CD1c-positive myeloid dendritic cell (primary cell): ENCODE data around the gene EVX1.
A peak's percentile ranks its signal among the peaks of the same experiment; 100 is the strongest.

ENCODE experiments used
- DNase-seq: peaks from one replicate; pipeline ENCODE4 v3.0.0-alpha.2; 2016; ENCODE audit errors: extremely low spot score

The EVX1 gene

GRCh38 chr7:27235387-27236311 is 7.0 kb upstream of the EVX1 start:
- DNase-seq: peak; percentile 39

GRCh38 chr7:27237735-27238334 is 4.8 kb upstream of the EVX1 start:
- DNase-seq: no peak

- no peak for DNase-seq
These were observed 3.6 kb upstream of the EVX1 start for GRCh38 chr7:27238979-27239386.

DNA sequence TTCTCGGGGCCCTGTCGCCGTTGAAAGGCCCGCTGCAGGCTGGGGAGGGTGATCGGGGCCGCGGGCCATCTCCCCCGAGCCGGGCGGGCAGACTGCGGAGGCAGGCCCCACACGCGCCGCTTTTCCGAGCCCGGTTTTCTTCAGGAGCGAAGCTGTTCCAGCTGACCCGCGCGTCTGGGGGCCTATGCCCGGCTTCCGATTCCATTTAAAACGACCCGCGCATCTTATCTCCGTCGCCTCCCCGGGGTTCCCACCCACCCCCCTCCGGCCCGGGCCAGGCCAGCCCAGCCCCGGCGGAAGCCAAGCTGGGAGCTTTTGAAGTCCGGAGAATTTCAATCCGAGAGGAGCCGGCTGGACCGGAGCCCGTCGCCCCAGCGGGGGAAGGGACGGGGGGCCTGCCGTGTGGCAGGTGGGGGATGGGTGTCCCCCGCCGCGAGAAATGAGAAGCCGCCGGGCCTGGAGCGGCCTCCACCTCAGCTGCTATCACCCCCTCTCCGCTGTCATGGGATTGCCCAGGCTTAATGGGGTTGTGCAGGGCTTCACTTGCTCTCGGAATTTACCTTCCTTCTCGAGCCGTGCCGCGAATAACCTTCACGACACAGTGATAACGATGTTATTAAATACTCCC is 3.1 kb upstream of the EVX1 start:
- no peak for DNase-seq

DNA sequence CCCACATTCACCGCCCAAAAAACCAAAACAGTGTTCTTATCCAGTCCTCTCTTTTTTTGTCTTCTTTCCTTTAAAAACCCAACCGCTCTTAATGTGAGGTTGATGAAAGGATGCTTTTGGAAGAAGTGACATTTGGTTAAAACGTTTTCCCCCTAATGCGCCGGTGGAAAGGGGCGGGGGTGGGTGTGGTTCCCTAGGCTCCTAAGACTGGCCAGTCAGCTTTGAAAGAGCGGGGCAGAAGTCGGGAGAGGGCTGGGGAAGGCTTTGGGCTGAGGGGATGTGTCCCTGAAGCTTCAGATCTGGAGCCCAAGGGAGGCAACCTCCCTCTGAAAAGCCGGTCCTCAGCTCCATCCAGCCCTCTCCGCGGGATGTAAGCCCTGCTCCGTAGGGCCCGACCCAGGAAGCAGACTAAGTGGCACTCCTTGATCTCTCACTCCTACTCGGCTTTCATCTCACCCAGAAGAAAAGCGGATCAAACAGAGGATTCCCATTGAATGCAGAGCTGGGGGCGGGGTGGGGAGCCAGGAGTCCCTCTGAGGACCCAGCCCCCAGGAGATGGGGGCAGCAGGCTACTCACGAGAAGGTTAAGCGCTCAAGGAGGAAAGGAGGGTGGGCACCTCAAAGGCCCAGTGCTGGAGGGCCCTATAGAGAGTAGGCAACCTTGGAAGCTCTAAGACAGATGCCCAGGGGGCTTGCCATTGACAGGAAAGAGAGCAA is 2.4 kb upstream of the EVX1 start:
- DNase-seq: no peak

DNA sequence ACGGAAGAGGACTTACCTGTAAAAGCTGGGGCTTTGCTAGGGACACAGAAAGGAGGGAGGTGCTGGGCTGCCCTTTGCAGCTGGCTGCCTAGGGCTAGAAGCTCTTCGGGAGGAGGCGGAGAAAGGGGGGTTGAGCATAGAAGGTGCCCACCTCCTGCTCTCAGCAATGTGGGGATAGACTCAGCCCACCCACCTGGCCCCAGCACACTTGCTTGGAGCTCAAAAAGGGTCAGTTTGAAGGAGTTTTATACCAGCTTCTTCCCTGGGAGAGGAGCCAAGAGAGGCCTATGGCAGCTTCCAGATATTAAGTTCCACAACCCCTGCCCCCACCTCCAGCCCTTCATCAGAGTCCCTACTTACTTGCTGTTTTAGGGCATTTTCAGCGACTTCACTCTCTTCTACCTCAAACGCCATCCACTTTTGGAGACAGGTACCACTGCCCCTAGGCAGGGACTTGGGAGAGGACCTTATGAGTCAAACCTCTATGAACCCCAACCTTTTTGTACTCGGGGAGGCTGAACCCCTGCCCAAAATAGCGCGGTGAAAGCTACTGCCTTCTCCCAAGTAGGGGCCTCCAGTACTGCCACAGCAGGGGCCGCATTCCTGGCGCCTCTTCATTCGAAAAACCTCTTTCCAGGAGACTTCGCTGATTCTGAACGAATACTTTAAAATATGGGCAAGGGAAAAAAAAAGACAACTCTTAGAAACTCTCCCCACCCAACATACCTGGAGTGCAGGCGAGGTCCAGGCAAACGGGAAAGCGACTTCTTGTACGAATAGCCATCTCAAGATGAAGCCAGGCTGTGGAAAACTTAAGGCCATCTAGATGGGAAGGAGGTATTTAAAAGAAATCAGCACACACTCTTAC is 1.2 kb upstream of the EVX1 start:
- no peak for DNase-seq

DNA sequence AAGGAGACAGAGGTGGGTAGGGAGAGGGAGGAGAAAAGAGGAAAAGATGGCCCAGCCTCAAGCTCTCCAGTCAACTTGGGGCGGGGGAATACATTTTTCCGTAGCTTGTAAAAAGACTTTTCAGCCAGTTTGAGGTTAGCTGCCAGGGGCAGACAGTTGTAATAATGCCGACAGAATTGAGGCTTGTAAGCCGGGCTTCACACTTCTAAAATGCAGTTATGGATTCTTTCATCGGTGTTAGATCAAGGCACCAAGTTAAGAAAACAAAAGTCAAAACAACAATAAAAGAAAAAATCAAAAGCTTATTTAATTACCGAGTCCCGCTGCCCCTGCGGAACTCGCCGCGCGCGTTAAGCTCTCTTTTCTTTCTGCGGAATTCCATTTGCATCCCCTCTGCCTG is 448 bp upstream of the EVX1 start:
- no peak for DNase-seq

DNA sequence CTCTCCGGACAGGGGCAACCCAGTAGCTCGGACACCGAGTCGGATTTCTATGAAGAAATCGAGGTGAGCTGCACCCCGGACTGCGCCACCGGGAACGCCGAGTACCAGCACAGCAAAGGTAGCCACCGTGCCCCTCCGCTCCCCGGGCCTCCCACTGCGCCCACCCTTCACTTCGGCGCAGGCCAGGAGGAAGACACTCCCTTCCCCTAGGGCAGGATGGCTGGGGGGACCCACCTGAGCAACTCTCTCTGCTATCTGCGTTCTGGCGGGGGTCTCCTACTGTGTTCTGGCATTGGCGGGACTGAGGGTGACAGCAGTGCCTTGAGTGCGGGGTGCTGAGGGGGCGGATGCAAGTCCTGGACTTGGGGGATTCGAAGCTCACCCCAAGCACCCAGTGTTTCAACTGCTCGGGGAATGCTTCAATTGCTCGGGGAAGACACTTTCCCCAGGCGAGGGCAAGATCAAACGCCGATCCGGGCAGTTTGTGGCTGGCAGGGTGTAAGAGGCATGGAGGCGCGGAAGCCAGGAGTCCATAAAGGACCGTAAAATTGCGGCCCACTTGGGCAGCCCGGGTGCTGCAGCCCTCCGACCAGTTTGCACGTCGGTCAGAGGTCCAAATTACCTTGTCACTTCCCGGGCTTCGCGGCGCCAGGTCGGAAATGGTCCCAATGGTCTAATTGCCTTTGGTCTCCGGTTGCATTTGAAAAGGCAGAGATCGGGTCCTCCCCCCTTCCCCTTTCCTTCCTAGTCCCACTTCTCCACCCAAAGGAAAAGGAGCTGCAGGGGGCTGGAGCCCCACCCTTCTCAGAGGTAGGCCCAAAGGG is 950 bp downstream of the EVX1 start:
- no peak for DNase-seq

GRCh38 chr7:27244488-27245123 is 2.0 kb downstream of the EVX1 start:
- no peak for DNase-seq

- DNase-seq: no peak
These were observed 2.7 kb downstream of the EVX1 start for GRCh38 chr7:27245124-27245797.

- no peak for DNase-seq
These were observed 3.4 kb downstream of the EVX1 start for GRCh38 chr7:27245798-27246691.

- DNase-seq: no peak
These were observed 4.4 kb downstream of the EVX1 start for GRCh38 chr7:27247000-27247399.

GRCh38 chr7:27247452-27248426 is 5.1 kb downstream of the EVX1 start:
- DNase-seq: no peak

GRCh38 chr7:27248427-27248806 is 5.8 kb downstream of the EVX1 start:
- DNase-seq: no peak

DNA sequence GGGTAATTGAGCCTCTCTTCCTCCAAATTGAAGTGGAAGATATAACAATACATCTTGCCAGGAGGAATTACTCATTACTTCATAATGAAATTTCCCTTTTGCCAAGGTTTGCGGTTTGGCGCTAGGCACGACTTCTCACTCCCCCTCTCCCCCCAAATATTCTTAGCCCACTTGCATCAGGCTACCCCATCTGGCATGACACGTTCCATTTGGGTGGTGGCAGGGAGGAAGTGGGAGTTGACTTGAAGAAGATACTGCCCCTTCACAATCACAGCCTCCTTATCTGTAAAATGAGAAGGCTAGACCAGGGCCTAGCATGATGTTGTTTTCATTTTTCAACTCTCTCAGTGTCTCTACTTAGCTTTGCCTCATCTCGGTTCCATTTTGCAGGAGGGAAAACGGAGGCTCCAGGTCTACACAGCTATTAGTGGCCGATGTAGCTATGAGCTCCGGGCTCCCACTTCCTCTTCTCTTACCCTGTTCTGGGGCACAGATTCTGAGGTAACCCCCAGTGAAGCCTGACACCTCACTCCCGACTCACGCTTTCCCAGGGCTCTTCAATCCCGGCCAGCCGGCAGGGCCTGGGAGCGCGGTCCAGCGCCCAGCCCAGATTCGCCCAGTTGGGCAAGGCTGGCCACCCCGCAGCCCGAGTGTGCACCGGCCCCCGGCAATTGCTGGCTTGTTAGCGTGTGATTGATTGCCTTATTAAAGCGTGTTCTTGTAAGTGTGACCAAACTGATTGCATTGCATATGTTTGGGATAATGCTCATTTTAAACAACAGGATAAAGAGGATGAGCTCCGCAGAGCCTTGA is 6.5 kb downstream of the EVX1 start:
- no peak for DNase-seq
